Measurements from ENCODE around the gene FADS1. TPM values are rescaled to one million over a fixed set of nuclear protein-coding genes. Genes with fewer than 3 reads are reported as not detected.

FADS1 gene
- total and polyA plus RNA-seq, 2 of the 8 experiments (the other 6 are each of a cell fraction or from before 2014, with no cell fraction given), result 115 to 141 TPM

- TF ChIP-seq CTCF (IDR thresholded peaks at IDR 0.05; ENCODE audit: control extremely low read depth in 1 of 3, insufficient read depth in 1 of 3, low read depth in 1 of 3, low read length in 3 of 3) (peak in 2 of 3 experiments; percentile 83 to 87; a peak in 3 of 4 replicates), YY1 (IDR thresholded peaks at IDR 0.05; ENCODE audit: low read depth, low read length) (peak; percentile 87), TEAD4 (IDR thresholded peaks at IDR 0.05; ENCODE audit: low read depth, low read length) (no peak), ATF2 (IDR thresholded peaks at IDR 0.05; ENCODE audit: low read length) (peak; percentile 62; the same call in 1 of the 2 replicates), CHD1 (IDR thresholded peaks at IDR 0.05; ENCODE audit: low read depth, low read length) (no peak), CHD7 (IDR thresholded peaks at IDR 0.05; ENCODE audit: insufficient replicate concordance, low read length) (no peak)
Measured at GRCh38 chr11:61797263-61797944, 19.4 kb downstream of the FADS1 start (continued).
